ENCODE data around the gene NAP1L5.
A peak's percentile ranks its signal among the peaks of the same experiment; 100 is the strongest.

NAP1L5 gene, protein sequence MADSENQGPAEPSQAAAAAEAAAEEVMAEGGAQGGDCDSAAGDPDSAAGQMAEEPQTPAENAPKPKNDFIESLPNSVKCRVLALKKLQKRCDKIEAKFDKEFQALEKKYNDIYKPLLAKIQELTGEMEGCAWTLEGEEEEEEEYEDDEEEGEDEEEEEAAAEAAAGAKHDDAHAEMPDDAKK

DNA sequence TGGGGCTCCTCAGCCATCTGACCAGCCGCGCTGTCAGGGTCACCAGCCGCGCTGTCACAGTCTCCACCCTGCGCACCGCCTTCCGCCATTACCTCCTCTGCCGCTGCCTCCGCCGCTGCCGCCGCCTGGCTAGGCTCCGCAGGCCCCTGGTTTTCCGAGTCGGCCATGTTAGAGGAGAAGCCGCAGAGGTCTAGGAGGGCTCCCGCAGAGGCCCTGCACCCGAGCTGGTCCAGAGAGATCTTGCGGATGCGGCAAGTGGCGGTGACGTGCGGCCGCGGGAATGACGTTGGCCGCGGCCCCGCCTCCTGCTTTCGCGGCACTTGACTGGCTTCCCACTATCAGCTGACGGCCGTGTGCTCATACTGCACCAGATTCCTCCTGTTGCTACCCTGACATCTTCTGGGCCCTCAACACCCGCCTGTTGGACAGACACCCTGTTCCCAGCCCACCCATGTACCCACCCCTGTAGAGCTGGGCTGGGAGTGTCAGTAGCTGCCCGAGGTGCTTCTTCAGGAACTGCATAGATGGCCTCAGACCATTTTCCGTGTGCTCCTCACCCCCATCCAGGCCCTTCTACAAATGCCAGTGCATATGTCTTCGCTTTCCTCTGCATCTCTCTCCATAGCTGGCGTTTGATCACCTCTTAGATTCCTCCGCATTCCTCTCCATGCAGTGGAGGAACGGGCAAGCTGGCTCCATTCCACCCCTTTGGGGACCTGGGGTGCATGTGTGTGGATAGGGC lies at the start of gene NAP1L5:
NAP1L5 (minus strand) TSS at position 242 of the 742 bp plus-strand sequence; CDS start at position 167, 75 bp downstream.
- DNase-seq (ENCODE audit: low read depth in 4 of 4, low spot score in 1 of 4): peak; percentile 25 to 45 (median 34)

DNA sequence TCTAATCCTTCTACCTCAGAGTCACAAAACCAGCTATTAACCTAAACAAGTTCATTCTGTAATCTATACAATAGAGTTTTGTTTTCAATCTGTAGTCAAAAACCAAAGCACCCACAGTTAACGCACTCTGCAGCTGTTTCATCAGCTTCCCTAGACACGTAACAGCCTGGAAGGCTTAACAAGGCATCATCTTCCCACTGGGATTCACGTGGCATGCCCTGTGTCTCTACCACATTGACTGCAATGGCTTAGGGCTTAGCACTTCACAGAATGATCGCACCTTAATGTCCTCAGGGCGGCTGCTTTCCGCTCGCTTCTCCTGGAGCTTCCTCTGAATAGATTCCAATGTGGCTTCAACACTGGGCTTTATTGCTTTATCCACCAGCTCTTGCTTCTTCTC lies 49.7 kb upstream of the NAP1L5 start:
- DNase-seq (ENCODE audit: low read depth in 4 of 4, low spot score in 1 of 4): no peak

DNA sequence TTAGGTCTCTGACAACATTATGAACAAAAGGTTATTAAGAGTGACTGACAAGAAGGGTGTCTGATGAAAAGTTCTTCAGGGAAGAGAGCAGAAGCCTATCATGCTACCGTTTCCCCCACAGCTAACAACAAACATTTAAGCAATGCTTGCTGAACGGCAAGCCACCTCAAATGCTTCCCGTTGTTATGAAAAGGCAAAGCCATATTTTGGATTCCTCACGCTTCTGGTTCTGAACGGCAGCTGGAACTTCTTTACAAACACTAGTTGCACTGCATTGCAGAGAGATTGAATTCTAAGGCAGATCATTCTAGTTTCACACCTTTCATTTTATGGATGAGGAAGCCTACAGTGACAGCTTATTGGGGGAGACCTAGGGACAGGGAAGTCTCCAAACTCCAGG lies 48.6 kb upstream of the NAP1L5 start:
- DNase-seq (ENCODE audit: low read depth in 4 of 4, low spot score in 1 of 4): no peak

DNA sequence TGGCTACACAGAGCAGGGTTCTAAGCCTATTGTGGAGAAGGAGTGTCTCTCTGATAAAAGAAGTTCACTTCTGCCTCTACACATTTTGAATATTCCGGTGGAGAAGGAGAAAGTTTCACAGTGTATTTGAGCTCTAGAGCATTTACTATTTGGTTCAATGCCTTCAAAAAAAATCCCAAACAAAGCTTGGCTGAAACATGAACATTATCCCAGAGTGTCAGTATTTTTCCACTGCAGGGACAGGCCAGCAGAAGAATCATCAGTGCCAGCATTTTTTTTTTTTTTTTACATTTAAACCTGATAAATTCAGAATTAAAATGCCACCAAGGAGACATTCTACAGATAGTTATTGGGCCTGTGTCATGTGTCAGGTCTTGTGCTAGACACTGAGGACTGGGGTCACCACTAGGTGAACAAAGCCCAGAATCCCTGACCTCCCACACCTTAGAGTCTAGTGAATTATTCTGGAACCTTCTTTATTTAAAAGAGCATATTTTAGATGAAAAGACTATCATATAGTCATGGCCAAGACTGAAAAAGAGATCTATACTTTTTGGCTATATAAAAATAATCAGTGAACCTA lies 48.0 kb upstream of the NAP1L5 start:
- DNase-seq (ENCODE audit: low read depth in 4 of 4, low spot score in 1 of 4): no peak

DNA sequence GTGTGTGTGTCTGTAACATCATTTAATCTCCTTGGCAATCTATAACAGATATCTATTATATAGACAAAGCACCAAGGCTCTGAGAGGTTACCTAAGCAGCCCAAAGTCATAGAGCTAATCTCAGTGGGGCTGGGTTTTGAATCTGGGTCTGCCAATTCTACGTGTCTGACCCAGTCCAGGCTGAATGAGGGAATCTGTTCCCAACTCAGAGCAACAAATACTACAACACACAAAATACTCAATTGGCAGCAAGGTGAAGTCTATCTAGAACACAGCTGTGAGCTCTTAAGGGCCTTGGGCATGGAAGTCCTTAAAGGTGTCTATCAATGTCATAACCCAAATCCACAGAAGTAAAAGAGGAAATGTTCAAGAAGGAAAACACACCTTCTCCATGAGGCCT lies 47.5 kb upstream of the NAP1L5 start:
- DNase-seq (ENCODE audit: low read depth in 4 of 4, low spot score in 1 of 4): no peak

DNA sequence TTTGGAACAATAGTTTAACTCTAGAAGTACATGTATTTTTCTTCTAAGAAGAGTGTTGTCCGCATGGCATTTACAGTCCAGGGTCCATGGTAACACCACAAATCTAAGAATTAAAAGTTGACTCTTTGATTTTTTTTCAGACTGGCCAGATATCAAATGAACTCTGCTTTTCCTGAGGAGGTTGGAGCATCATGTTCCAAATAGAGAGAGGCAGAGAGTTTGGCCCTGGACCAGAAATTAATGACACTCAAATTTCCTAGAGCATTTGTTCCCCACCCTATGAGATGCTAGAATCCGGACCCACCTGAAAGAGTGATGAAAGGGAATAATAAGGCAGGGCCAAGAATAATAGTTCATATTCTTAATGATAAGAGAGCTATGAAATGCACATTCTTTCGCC lies 47.0 kb upstream of the NAP1L5 start:
- DNase-seq (ENCODE audit: low read depth in 4 of 4, low spot score in 1 of 4): no peak

DNA sequence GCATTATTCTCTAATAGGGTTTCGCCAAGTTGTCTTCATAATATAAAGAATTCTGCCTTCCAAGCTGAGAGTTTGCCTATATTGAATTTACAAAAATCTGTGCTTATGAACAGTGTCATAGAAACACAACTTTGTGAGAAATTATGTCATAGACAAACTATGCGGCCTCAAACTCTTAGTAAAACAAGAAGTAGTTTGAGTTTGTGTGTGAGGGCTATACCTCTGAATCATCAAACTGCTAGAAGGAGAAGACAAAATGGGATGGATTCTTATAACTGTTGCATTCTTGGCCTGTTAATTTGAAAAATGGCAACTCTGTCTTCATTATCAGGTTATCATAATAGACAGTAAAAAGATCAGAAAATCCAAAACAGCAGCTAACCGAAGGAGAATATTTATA lies 46.1 kb upstream of the NAP1L5 start:
- DNase-seq (ENCODE audit: low read depth in 4 of 4, low spot score in 1 of 4): no peak

DNA sequence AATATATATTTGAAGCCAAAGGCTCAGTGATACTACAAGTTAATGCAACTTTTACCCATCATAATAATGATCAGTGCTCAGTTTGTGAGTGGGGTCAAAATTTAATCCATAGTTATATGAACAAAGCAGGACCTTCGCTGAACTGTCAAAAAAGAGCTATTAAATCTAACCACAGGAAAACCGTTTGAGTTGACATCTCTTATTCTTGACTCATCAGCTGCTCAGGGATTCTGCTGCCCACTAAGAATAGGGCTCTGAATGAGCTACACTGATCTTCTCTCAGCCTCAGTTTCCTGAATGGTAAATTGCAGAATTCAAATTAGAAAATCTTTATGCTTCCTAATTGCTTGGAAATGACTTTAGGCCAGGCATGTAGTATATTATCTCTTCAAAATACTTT lies 44.9 kb upstream of the NAP1L5 start:
- no peak for DNase-seq (ENCODE audit: low read depth in 4 of 4, low spot score in 1 of 4)

DNA sequence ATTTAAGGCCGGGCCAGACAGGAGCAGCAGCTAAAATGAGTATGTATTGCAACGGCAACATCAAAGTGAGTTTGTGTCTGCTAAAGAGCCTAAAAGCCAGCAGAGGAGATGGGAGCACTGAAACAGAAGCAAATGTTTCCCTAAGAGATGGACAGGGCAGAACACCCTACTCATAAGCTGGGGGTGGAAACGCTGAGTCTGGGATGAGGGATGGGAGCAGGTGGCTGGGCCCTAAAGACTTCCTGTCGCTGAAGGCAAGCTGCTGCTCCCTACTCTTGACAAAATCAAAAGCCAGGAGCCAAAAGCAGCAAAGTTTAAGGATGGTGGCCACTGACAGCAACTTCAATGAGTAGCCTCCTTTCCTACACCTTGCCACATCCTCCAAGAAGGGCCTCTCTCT lies 40.6 kb upstream of the NAP1L5 start:
- no peak for DNase-seq (ENCODE audit: low read depth in 4 of 4, low spot score in 1 of 4)

DNA sequence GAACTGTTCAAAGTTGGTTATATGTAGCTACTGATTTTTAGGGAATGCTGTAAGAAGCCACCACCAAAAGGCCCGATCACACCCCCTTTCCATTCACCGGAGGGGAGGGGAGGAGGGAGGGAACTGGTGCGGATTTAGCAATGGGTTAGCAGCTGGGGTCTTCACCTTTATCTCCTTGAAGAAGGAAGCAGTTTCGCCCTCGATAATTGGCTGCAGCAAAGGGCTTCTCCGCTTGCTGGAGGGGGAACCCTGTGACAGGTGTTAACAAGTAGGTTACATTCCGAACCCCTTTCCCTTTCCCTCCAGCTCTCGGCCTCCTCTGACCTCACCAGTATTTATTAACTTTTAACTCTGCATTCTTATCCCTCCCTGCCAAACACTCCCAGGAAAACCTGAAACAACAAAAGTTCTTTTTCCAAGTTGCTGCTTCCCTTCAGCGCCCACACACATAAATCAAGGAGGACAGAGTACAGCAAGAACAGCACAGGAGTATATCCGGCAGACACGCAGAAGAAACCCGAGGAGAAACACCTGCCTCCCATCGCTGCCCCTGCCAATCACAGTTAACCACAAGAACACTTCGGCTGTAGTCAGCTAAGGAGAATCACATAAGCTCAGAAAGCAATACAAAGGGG lies 39.8 kb upstream of the NAP1L5 start:
- DNase-seq (ENCODE audit: low read depth in 4 of 4, low spot score in 1 of 4): peak in 1 of 4 experiments; percentile 2

DNA sequence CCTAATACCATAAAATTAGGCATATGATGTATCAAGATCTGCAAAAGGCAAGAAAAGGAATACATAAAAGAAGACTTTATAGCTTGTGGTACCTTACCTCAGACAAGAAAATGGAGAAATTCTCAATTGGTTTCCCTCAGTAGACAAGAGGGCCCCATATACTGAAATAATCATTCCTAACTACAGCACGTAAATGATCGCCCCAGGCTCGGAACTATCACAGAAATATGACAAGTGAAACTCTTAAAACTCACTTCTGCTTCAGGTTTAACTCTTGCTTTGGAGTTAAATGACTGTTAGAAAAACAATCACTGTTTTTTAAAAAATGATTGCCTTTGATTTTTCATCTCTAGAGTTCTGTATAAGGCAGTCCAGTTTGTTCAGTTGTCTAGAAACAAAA lies 38.6 kb upstream of the NAP1L5 start:
- no peak for DNase-seq (ENCODE audit: low read depth in 4 of 4, low spot score in 1 of 4)

DNA sequence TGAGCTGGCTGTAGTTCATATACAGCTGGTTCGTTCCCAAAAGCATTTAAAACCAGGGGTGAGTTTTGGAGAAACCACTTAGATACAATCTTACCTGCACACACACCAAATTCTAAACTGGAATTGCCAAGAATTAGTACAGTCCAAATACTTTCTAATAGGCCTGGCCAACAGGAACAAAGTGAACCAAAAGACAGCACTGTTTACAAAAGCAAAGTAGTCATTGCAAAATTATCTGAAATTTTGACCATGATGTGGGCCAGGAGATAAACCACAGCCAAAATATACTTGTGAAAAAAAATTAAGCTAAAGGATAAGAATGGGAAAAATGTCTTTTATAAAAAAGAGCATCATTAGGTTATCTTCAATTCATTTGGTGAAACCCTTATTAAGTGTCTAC lies 37.9 kb upstream of the NAP1L5 start:
- DNase-seq (ENCODE audit: low read depth in 4 of 4, low spot score in 1 of 4): no peak

DNA sequence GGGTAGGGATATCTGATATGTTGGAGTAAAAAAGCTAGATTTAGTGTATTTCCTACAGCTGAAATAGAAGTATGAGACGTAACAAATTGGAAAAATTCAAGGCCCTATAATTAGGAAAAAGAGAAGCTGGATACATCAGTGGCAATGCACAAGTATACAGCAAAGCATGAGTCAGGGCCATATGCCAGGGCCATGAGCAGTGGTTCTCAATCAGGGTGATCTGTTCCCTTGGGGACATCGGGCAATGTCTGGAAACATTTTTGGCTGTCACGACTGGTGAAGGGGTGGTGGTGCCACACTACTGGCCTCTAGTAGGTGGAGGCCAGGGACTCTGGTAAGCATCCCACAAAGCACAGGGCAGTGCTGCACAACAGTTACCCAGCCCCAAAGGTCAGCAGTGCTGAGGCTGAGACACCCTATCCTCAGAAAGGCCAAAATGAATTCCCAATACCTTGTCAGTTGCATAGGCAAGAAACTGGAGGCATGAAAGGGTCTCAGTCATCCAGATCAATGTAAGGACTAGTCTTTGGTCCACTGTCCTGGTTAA lies 36.8 kb upstream of the NAP1L5 start:
- DNase-seq (ENCODE audit: low read depth in 4 of 4, low spot score in 1 of 4): no peak

DNA sequence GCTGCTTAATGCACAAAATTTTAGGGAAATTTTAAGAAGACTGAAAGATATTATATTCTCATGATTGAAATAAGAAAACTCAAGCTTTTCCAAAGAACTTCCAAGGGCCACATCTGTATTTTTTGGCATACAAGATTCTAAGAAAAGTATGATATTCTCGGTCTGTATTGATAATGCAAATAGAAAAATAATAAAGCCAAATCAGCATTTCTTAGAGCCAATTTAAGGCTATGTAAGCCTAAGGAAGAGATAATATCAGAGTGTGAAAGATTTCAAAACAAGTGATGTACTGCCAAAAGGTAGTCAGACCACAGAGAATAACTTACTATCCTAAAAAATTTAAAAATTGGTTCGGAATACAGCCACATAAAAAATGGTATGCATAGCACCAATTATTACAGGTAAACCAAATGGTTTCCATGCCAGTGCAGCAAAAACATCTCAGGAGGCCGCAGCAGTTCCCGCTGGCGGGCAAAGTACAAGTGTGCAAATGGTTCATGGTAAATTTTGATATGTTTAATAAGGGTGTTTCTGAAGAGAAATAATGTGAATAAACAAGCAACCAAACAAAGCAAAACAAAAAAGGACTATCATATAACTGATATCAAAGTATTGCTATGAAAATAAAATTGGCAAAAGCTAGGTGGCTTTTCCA lies 35.2 kb upstream of the NAP1L5 start:
- DNase-seq (ENCODE audit: low read depth in 4 of 4, low spot score in 1 of 4): no peak

DNA sequence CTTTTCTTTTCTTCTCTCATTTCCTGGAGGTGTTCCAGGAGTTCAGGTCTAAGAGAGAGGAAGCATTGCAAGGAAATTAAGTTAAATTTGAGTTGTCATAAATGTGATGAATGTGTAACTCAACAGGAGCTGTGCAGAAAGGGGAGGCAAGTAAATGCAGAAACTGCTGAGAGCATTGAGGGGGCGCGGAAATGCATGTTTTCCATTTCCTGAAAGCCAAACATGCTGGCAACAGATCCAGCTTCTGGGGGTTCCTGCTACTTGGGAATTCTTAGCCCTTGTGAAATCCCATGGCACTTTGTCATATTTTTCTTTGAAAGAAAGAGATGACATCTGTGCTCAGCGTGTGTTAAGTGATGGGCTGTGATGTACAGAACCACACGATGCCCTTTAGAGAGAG lies 33.8 kb upstream of the NAP1L5 start:
- no peak for DNase-seq (ENCODE audit: low read depth in 4 of 4, low spot score in 1 of 4)

DNA sequence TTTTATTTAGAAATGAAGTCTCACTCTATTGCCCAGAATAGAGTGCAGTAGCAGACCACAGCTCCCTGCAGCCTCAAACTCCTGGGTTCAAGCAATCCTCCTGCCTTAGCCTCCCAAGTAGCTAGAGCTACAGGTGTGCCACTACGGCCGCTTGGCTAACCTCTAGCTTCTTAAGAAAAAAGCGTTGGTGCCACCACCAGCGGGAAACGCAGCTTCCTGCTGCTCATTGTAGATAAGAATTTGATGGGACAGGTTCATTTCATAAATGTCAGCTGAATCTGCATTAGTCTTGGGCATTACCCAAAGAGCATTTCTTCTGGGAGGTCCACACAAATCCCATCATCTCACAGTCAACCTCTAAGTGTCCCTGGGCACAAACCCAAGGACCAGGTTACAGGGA lies 33.2 kb upstream of the NAP1L5 start:
- DNase-seq (ENCODE audit: low read depth in 4 of 4, low spot score in 1 of 4): no peak

DNA sequence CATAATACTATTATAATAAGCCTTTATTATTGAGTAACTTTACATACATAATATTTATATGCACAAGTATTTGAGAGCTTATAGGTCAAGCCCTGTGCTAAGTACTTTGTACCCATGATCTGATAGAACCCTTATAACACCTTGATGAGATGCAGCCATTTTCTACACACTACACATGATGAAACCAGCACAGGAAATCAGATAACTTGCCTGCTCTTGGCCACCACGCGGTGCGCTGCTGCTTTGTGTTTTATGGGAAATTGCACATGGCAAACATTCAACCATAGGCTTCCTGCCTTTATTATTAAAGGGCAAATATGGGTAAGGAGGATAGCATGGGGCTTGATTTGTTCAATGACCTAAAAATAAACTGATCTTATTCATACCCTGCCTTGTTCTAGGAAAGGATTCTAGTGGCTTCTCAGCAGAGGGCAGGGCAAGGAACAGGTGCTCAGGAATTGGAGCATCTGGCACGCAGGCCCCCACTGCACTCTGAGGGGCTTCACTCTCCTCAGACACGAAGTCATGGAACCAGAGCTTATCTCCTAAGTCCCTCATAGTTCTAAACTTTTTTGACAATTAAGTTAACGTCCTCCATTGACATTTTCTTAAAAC lies 31.6 kb upstream of the NAP1L5 start:
- no peak for DNase-seq (ENCODE audit: low read depth in 4 of 4, low spot score in 1 of 4)

DNA sequence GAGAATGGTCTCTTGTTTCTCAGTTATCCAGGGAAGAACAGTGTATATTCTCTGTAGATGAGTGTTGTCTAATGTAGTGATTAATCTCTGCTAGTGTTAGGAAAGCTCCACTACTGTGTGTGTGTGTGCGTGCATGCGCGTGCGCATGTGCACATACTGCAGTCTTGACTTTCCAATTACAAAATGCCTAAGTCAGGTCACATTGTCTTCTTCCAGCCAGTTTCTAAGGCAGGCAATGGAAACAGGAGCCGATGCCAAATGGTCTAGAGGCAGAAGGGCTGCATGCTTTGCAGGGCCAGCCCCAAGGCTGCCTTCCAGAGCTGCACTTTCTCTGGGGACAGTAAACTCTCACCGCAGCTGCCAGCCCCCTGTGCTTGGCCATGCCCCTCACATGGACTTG lies 30.5 kb upstream of the NAP1L5 start:
- no peak for DNase-seq (ENCODE audit: low read depth in 4 of 4, low spot score in 1 of 4)

DNA sequence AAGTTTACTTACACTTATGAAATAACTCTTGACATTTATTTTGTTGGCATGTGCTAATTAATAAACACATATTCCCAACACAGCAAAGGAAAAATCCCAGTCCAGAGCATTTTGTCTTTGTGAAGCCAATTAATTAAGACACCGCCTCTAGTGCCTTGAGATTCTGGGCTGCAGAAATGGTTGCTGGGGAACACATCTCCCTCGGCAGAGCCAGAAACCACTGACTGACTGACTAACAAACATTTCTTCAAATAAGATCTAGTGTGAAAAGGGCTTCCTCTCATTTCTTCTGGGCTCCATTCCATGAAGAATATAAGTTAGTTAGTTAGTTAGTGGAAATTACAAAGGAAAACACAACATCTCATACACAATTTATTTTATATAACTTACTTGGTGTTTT lies 28.4 kb upstream of the NAP1L5 start:
- no peak for DNase-seq (ENCODE audit: low read depth in 4 of 4, low spot score in 1 of 4)

DNA sequence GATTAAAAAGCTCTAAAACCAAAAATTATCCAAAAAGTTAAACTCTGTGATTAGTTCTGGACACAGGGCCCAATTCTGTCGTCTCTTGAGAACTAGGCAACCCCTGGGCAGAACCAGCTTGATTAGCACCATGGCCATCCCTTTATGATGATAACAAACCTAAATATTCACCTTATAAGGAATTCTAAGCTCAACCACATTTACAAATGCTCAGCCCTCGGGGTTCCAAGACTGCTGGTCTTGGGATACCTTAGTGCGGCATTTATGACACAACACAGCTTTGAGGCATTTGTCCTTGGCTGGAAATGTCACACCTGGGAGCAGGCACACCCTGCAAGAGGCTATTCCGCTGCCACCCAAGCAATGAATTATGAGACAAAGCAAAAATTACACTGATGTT lies 27.5 kb upstream of the NAP1L5 start:
- no peak for DNase-seq (ENCODE audit: low read depth in 4 of 4, low spot score in 1 of 4)

DNA sequence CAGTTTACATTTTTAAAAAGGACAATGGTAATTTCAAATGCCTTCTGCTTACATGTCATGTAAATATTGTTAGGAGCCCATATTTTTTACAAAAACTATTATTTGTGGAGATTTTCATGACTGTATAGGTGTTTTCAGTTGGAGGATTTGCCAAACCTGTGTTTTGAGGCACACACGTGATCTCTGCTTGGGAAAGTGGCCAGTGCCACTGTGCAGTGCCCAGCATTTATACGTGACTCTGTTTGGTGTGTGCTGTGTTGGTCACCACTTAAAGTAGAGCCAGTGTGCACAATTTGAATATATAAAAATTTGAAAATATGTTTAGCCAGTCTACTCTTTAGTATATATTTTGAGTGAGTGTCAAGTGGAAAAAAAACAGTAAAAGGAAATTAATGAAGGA lies 26.8 kb upstream of the NAP1L5 start:
- no peak for DNase-seq (ENCODE audit: low read depth in 4 of 4, low spot score in 1 of 4)
